Globus pallidus (tissue), 1 donor: Measurements from ENCODE around the gene RPL22.

Source experiments
- DNase-seq: peaks from one replicate; pipeline ENCODE4 v3.0.0-alpha.2; 2015; ENCODE audit warnings: low spot score

Gene RPL22

DNA sequence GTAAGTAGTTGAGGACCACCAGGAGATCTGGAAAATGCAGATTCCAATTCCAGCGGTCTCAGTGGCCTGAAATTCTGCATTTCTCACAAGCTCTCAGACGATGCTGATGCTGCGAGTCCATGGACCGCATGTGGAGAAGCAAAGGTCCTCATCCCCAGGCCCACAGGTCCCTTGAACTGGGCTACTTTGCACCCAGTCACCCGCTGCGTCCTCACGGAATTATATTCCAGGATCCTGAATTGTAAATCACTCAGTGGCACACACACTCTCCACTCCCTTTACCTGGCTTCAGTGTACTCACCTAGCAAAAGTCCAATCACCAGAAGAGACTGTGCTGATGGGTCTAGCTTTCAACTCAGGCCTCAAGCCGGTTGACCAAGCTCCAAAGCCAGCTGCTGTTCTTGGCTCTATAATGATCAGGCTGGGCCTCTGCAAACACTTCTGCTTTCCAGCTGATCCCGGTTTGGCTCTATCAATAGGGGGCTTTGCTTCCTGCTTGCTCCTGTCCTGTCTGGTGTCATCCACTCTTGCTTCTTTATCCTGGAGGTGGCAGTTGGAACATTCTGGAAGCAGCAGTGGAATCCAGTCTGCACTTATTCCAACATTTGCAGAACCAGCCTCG, 904 bp upstream of the RPL22 start:
- no peak for DNase-seq

DNA sequence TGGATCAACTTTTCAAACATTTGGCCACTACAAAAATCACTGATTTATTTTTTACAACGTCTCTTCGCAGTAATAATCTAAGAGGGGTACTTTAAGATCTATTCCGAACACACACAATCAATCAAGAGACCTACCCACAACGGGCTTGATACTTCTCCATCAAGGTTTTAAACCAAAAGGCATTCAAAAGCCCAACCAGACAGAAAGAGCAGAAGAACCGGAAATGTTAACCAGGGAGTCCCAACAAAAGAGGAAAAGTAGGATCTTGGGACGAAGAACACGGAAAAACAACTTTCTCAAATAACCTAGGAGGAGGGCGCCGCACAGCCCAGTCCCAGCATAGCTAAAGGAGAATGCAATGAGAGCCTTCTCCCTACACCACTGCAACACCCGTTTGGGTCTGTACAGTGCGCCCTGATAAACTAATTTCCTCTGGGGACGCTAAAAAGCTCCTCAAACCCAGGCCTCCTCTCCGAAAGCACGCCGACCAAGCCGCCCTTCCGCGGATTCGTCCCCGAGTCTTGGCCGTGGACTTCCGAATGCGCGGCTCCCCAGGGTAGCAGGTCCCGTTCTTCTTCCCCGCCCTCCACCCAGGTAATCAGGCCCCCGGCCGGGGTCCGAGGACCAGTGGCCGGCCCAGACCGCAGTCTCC, 623 bp downstream of the RPL22 start:
- DNase-seq, result no peak

DNA sequence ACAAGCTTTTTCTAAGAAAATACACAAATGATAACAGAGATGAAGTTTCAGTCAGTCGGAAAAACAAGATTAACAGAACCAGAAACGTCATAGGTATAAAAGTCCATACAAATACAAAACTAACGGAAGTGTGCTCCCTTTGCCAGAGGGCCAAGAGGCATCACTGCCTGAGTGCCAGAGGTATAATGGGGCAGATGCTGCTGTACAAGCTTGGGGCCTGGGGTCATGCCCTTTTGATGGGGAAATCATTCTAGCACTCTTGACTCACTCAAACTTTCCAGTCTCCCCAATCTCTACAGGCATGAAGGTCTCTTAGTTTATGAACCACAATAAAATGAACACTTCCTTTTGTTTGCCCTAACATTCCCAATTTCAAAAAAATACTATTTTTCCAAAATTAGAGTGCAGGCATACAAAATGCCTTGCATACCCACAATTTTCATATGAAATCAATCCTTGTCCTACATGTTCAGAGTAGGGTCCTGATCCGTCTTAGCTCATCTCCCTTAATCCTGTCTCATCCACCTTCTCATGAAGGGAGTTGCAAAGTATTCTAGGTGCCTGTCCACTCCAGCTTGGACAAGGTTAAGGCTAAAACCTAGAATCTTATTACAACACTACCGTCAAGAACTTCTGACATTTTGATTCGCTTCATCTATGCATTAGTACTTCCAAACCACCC, 1.5 kb downstream of the RPL22 start:
- DNase-seq, result no peak

DNA sequence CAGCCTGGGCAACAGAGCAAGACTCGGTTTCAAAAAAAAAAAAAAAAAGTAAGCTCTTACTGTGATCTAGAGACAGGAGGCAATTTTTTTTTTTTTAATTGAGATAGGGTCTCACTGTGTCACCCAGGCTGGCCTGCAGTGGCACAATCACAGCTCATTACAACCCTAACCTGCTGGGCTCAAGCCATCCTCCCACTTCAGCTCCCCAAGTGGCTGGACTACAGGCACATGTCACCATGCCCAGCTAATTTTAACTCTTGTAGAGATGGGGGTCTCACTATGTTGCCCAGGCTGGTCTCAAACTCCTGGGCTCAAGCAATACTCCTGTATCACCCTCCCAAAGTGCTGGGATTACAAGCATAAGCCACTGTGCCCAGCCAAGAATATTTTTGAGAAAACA, 7.4 kb downstream of the RPL22 start:
- no peak for DNase-seq

DNA sequence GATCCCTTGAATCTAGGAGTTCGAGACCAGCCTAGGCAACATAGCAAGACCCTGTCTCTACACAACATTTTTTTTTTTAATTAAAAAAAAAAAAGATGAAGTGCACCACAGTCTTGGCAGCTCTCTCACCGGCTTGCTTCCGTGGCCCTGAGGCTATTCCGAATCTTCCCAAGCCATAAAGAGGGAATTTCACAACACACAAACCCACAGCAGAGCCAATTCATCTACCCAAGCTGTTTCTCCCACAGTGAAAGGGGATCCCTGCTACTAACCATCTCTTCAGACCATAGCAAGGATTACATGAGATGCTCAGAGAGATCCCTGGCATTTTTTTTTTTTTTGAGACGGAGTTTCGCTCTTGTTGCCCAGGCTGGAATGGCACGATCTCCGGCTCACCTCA, 10.9 kb downstream of the RPL22 start:
- no peak for DNase-seq

DNA sequence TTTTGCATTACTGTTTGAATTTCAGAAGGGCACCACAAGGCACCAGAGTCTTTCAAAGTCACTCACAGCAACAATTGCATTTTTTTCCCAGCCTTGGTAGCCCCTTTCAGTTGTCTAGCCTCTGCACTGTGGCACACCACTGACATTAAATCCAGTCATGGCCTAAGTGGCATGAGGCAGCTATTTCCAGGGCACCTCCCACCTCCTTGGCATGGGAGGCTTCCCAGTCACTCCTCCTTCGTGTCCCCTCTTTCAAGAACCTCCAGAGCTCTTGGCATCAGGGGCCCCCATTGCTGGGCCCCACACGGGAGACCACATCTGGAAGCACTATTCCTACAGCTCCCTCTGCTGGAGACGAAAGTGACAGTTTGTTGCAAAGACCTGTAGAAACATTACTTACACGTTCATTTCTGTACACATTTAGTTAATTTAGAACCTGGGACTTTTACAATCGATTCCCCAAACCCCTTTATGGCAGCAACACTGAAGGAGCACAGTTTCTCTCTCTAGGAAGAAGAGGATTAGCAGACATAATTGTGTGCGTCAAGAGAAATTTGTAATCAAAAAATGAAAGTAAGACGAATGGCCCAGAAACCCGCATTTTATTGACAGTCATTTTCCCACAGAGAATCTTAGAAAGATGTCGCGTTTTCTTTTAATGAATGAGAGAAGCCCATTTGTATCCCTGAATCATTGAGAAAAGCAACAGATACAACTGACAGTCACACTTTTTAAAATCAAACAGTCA, 13.6 kb downstream of the RPL22 start:
- DNase-seq, result no peak

DNA sequence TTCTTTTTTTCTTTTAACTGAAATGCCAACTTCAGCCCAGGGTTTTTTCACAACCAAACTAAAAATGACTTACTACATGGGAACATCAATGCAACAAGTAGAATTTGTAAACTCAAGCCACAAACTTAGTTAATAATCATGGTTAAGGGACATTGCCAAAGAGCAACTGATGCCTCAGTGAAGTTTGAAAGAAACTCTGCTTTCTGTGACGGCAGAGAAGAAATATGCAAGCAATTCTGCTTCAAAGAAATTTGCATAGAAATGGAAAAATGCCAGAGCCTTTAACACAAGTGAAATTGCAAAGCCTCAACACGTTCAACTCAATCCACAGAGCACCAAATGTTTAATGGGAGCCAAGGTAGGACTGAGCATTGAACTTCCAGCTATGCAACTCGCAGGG, 14.2 kb downstream of the RPL22 start:
- no peak for DNase-seq

DNA sequence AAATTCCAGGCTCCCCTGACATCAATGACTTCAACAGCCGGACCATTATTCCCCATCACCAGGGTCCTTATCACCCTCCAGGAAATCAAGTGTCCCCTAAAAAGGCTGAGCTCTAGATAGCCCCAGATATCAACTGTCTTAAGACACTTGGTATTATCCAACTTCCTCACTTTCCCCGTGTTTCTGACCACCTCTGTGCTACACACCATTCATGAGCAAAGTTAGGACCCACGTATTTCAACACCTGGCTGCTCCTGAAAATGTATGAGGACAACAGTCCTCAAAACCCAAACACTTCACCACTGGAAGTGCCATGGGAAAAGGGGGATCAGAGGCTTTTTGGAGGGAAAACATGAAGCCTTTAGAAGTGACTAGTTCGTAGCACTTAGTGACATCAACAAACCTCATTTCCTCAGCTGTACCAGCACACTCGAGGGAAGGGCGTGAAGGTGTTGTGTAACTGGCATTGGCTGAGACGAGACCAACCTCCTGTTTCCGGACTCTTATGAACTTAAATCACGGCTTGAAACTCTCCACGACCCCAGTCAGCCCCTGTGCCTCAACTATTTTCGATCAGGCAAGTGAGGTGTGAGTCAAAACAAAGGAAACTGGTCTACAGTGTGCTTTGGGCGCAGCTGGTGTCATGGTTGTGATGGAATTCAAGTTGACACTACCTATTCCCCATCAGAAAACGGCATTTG, 15.2 kb downstream of the RPL22 start:
- no peak for DNase-seq

DNA sequence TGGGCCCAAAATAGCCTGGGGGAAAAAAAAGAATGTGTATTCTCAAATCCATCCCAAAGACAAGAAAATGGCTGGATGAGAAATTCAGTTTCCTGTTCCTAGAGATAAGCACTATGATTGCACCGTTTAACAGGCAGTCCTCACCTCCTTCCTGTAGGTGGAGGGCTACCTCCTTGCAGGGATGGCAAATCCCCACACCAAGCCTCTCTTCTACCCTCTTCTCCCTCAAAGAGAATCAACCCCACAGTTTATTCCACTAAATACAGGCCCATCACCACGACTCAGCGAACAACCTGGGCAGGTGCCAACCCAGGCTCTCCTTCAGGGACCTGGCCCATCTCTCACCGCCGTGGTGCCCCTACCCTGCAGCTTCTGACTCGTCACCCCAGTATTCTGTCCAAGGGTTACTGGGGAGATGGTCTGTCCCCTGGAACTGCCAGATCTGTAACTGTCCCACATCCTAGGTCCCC, 15.8 kb downstream of the RPL22 start:
- DNase-seq, result no peak

DNA sequence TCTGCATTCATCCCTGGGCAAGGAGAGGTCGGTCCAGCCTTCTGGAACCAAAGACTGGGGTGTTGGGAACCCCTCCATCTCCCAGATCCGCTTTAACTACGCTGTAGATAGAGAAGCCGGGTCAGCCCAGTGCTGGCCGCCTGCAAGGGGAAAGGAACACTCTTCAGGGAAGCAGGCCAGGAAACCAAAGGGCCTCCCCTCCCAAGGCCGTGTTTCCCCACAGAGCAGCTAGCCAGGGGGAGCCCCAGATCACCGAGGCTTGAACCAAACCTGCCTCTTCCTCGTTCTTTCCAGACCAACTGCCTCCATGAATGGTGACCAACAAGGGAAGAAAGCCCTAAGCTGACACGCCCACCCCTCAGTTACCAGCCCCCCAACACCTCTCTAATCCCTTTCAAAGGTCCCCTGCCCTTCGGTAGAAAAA, 18.0 kb downstream of the RPL22 start:
- no peak for DNase-seq

DNA sequence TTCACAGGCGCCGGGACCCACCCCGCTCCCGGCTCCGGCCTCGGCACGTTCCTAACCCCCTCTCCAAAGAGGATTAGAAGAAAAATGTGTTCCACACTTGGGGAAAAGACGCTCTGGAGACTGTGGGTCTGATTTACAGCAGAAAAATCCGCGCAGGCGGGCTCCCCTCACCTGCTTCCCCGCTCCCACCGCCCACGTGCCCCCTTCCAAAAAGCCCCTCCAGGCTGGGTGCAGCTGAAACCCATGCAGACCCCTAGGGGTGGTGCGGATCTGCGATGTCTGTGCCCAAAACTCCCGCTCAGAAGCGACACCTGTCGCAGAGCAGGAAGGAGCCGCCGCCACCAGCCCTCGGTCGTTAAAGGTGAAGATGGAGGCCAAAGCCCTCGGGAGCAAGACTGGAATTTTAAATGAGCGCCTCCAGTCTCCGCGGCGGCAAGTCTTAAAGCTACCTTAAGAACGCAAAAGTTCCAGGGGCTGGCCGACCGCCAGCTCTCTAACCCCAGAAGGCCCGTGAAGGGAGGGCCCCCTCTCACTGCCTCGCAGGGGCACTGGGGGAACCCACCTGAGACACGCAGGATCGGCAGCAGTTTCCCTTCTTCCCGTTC, 18.6 kb downstream of the RPL22 start:
- no peak for DNase-seq

DNA sequence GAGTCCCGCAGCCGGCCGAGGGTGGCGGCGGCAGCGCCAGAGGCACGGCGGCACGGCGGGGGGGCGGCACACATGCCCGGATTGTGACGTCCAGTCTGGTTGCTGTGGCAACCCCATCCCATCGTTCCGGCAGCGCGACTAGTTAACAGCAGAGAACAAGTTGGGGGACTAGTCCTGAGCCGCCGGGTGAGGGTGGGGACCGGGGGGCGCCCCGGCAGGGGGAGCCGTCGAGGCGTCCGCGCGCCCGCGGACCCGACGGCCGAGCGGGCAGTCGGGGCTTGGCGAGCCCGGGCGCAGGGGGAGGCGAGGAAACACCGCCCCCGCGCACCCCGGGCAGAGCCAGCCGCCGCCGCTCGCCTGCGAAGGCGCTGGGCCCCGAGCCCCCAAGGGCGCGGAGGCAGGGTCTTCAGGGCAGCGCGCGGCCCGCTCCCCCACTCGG, 19.1 kb downstream of the RPL22 start, which contains the start of gene CHD5:
Gene CHD5, minus strand, starts transcription at position 54 of the 439 bp plus-strand sequence. CDS start 298 bp downstream, outside the sequence.
- DNase-seq, result no peak

DNA sequence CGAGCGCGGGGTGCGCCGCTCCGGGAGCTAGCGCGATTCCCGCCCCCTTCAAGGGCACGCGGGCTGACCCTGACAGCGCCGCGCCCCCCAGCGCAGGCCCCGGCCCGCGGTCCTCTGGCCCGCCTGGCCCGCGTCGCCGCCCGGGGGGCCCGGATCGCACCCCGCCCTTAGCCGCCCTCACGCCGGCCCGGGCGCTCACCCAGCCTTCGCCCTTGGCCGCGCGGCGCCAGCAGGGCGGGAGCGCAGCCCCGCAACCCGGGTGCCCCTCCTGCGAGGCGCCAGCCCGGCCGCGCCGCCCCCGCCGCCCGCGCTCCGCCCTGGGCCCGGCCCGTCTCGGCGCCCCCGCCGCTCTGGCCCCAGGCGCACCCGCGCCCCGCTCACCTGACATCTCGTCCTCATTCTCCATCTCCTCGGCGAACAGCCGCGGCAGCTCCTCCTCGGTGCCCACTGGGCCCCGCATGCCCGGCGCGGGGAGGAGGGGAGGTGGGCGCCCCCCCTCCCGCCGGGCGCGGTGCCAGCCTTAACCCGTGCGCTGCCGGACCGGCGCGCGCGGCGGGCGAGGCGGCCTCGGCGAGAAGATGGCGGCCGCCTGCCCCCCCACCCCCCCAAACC, 19.7 kb downstream of the RPL22 start:
- DNase-seq, result no peak

DNA sequence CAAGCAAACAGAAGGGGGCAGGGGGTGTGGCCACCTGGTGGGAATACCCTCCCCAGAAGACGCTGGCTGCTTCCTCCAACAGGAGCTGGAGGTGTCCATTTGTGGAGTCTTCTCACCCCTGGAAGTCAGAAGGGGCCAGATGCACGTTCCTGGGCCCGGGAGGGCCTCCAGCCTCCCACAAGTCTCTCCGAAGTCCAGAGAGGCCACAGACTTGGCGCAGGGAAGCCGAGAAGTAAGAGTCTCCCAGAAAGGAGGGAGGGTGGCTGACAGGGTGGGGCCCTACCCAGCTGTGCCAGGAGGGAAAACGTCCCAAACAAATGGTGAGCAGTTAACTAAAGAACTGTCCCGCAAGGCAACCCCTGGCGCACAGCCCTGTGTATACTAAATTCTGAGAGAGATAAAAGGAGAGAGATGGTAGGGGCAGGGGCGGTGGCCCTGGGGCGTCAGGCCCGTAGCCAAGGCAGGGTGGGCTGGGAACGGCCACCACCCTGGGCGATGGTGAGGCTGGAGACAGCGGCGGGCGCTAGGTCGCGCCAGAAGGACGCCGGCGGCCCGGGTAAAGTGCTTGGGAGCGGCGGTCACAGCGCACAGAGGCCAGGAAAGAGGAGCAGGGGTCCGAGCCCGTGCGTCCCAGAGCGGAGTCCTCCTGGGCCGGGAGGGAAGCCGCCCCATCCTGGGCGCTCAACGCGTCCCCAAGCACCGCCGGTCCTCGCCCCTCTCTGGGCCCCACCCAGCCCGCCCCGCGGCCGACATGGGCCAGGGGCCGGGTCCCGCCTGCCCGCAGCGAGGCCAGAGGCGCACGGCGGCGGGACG, 20.4 kb downstream of the RPL22 start:
- no peak for DNase-seq

DNA sequence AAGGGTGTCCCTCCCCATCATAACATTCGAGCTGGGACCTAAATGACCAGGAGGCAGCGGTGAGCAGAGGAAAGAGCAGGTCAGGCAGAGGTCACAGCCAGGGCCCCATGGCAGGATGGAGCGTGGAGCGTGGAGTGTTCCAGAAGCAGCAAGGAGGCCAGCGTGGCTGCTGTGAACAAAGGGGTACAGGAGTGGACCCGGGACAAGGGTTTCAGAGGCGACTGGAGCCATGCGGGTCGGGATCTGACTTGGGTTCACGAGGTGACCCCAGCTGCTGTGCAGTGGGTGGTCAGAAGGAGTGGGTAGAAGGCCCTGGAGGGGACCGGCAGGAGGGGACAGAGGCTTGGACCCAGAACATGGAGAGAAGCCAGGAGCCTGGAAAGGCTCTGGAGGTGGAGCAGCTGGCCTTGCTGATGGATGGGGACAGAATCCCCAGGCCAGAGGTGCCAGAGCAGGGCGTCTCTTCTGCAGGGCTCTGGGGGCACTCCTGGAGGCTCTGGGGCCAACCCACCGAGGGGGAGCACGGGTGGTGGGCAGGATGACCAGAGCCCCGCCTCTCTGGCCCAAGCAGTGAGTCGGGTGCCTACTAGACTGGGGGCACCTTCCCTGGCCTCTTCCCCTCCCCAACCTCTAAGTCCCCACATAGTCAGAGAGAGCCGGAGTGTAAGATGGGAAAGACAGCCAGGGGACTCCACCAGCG, 21.6 kb downstream of the RPL22 start:
- DNase-seq, result no peak

DNA sequence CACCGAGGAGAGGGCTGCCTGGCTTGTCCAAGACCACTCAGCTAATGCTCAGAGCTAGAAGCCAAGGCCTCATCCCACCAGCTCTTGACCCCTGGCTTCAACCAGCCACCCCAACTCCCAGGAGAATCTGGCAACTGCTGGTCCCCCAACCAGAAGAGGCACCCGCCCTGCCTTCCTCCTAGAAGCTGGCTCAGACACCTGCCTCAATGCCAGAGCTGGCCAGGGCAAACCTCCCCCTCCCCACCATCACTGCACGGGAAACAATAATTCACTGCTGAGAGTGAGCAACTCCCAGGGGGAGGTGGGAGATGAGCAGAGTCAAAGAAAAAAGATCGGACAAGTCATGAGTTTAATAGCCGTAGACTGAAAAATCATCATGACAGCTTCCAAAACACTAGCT, 22.6 kb downstream of the RPL22 start:
- DNase-seq, result no peak

DNA sequence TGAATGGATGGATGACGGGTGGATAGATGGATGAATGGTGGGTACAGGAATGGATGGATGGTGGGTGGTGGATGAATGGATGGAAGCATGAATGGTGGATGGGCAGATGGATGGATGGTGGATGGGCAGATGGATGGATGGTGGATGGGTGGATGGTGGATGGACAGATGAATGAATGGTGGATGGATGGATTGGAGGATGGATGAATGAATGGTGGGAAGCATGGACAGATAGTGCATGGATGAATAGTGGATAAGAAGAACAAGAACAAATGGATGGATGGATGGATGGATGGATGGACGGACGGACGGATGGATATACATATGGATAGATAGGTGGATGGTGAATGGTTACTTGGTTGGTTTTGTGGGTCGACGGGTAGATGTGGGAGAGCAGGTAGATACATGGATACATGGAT, 24.0 kb downstream of the RPL22 start:
- DNase-seq, result no peak

DNA sequence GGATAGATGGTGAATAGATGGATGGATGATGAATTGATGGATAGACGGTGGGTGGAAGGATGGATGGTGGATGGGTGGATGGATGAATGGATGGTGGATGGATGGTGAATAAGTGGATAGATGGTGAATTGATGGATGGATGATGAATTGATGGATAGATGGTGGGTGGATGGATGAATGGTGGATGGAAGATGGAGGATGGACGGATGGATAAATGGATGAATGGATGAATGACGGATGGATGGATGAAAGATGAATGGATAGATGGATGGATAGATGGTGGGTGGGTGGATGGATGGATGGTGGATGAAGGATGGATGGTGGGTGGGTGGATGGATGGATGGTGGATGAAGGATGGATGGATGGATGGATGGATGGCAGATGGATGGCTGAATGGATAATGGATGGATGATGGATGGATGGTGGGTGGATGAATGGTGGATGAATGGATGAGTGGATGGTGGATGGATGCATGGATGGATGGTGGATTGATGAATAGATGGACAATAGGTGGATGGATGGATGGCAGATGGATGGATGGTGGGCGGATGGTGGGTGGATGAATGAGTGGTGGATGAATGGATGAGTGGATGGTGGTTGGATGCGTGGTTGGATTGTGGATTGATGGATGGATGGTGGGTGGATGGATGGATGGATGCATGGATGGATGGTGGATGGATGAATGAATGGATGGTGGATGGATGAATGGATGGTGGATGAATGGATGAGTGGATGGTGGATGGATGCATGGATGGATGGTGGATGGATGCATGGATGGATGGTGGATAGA, 24.6 kb downstream of the RPL22 start:
- DNase-seq, result no peak

DNA sequence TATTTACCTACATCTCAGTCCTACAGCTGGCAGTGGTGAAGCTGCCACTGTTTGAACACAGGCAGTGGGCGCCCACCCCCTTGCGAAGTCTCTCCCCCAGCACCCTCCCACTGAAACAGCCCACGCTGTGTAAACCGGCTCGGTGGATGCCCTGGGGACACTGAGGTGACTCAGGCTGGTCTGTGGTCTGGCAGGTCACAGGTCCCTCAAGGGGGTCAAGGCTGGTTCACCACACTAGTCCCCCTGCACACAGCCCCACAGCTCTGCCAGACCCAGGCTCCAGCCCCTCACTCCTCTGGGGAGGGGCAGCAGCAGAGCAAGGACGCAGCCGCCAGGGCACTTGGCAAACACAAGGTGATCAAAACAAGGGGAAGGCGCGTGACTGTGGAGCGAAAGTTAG, 26.8 kb downstream of the RPL22 start:
- DNase-seq, result no peak
